OCI-LY3 (cell line): ENCODE results near the gene PLA2G2F.

ENCODE experiments used
- CTCF ChIP-seq: fragments of 200-600, 300-600 bp; sonication (generic); IDR thresholded peaks from 2 replicates; pipeline ENCODE4 v1.5.1; 2014; ENCODE audit warnings: antibody characterized with exemption, low read length, low read depth
- EZH2phosphoT487 ChIP-seq: fragments of 200-600 bp; shearing (Covaris generic); IDR thresholded peaks from 2 replicates; pipeline ENCODE4 v1.6.1; 2018; ENCODE audit warnings: antibody characterized with exemption, mixed run types, low read depth

- no peak for TF ChIP-seq CTCF
- TF ChIP-seq EZH2phosphoT487: no peak
These were observed 1.5 kb upstream of the PLA2G2F start for GRCh38 chr1:20137604-20138003.
